Measurements from ENCODE around the gene TEX14. TPM values are rescaled to one million over a fixed set of nuclear protein-coding genes. Genes with fewer than 3 reads are reported as not detected.

TEX14 gene
- total RNA-seq, 2 donors from 2014 or later = not detected

- TF ChIP-seq, protein P1, sequence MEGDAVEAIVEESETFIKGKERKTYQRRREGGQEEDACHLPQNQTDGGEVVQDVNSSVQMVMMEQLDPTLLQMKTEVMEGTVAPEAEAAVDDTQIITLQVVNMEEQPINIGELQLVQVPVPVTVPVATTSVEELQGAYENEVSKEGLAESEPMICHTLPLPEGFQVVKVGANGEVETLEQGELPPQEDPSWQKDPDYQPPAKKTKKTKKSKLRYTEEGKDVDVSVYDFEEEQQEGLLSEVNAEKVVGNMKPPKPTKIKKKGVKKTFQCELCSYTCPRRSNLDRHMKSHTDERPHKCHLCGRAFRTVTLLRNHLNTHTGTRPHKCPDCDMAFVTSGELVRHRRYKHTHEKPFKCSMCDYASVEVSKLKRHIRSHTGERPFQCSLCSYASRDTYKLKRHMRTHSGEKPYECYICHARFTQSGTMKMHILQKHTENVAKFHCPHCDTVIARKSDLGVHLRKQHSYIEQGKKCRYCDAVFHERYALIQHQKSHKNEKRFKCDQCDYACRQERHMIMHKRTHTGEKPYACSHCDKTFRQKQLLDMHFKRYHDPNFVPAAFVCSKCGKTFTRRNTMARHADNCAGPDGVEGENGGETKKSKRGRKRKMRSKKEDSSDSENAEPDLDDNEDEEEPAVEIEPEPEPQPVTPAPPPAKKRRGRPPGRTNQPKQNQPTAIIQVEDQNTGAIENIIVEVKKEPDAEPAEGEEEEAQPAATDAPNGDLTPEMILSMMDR (IDR thresholded peaks at IDR 0.05) = no peak
- H3K9me3 ChIP-seq = no peaks in the 10 kb centered on the region
- H3K4me3 ChIP-seq = no peak overlapping the region
- no peak overlapping the region for H3K27ac ChIP-seq
- H3K4me1 ChIP-seq = no peaks in the 10 kb centered on the region
- no peak for DNase-seq (ENCODE audit: low spot score)
- H3K27me3 ChIP-seq = no peaks in the 10 kb centered on the region
- H3K36me3 ChIP-seq = no peaks in the 10 kb centered on the region
Measured at GRCh38 chr17:58677194-58677880, 14.5 kb downstream of the TEX14 start.

- TF ChIP-seq, protein P1 (IDR thresholded peaks at IDR 0.05) = no peak
- Histone ChIP-seq H3K27ac (no peak overlapping the region), H3K4me3 (no peak overlapping the region), H3K4me1 (no peaks in the 10 kb centered on the region), H3K9me3 (no peaks in the 10 kb centered on the region), H3K27me3 (no peaks in the 10 kb centered on the region), H3K36me3 (no peaks in the 10 kb centered on the region)
- DNase-seq (ENCODE audit: low spot score) = no peak
Measured at GRCh38 chr17:58671969-58672368, 19.9 kb downstream of the TEX14 start.

DNA sequence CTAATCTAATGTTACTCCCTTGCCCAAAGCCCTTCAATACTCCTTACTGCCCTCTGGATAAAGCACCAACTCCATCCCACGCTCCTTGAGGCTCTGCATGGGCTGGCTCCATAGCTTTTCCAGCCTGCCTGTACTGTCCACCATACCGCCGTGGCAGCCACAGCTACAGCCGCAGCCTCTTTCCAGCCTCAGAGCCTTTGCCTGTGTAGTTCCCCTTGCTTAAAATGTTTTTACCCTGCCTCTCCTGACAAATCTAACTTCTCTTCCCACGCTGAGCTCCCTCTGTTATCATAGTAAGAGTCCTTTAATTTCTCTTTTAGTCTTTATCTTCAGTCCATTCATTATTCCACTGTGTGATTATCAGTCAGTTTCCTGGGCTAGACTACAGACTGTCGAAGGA, 22.0 kb downstream of the TEX14 start:
- DNase-seq (ENCODE audit: low spot score) = no peak
- Histone ChIP-seq H3K9me3 (no peaks in the 10 kb centered on the region), H3K4me3 (no peak overlapping the region), H3K4me1 (no peaks in the 10 kb centered on the region), H3K27ac (no peak overlapping the region), H3K36me3 (no peaks in the 10 kb centered on the region), H3K27me3 (no peaks in the 10 kb centered on the region)
- TF ChIP-seq, protein P1 (IDR thresholded peaks at IDR 0.05) = no peak

GRCh38 chr17:58668598-58668935, 23.3 kb downstream of the TEX14 start:
- Histone ChIP-seq H3K9me3 (no peaks in the 10 kb centered on the region), H3K4me1 (no peaks in the 10 kb centered on the region), H3K4me3 (no peak overlapping the region), H3K27ac (no peak overlapping the region), H3K36me3 (no peaks in the 10 kb centered on the region), H3K27me3 (no peaks in the 10 kb centered on the region)
- TF ChIP-seq, protein P1 (IDR thresholded peaks at IDR 0.05) = no peak
- no peak for DNase-seq (ENCODE audit: low spot score)

DNA sequence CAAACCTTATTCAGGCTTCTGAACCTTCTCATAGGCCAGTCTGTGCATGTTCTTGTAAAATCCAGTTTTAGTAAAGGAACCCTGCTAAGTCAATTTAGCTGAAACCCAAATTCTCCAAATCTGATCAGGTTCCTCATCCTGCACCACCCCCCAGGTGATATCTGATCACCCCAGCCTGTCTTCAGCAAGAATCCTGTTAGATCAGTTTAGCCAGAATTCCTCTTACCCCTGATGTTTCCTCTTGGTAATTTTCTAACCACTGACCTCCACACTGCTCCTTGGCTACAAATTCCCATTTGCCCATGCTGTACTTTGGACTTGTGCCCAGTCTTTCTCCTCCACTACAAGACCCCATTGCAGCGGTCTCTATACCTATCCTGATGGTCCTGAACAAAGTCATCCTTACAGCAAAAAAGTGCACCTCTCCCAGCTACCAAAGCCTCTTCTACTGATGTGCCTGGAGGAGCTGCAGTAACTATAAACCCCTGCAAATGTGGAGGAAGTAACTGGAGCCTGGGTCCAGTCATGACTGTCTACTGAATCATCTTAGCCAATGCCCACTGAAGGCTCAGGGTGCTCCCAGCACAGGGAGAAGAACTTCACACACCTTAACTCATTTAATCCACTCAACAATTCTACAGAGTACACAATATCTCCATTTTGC, 23.8 kb downstream of the TEX14 start:
- Histone ChIP-seq H3K36me3 (no peaks in the 10 kb centered on the region), H3K9me3 (no peaks in the 10 kb centered on the region), H3K4me1 (no peaks in the 10 kb centered on the region), H3K4me3 (no peak overlapping the region), H3K27me3 (no peaks in the 10 kb centered on the region), H3K27ac (no peak overlapping the region)
- TF ChIP-seq, protein P1 (IDR thresholded peaks at IDR 0.05) = no peak
- DNase-seq (ENCODE audit: low spot score) = no peak

All from right atrium auricular region (tissue), 2 donors.